ENCODE data around the gene NELFE.

DNA sequence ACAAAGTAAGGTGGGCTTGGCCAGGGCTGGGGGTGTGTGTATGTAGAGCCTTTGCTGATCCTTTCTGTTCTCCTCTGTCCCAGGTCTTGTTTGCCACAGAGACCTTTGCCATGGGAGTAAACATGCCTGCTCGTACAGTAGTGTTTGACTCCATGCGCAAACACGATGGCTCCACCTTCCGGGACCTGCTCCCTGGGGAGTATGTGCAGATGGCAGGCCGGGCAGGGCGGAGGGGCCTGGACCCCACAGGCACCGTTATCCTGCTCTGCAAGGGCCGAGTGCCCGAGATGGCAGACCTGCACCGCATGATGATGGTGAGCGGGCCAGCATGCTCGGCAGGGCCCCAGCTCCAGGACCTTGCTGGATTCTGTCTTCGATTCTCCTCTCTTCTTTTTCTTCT, 6.9 kb upstream of the NELFE start:
- TF ChIP-seq, protein P1, sequence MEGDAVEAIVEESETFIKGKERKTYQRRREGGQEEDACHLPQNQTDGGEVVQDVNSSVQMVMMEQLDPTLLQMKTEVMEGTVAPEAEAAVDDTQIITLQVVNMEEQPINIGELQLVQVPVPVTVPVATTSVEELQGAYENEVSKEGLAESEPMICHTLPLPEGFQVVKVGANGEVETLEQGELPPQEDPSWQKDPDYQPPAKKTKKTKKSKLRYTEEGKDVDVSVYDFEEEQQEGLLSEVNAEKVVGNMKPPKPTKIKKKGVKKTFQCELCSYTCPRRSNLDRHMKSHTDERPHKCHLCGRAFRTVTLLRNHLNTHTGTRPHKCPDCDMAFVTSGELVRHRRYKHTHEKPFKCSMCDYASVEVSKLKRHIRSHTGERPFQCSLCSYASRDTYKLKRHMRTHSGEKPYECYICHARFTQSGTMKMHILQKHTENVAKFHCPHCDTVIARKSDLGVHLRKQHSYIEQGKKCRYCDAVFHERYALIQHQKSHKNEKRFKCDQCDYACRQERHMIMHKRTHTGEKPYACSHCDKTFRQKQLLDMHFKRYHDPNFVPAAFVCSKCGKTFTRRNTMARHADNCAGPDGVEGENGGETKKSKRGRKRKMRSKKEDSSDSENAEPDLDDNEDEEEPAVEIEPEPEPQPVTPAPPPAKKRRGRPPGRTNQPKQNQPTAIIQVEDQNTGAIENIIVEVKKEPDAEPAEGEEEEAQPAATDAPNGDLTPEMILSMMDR (IDR thresholded peaks at IDR 0.05) = no peak
- TF ChIP-seq POLR2A (IDR thresholded peaks at IDR 0.05) = no peak
